ENCODE results near the gene ADCY2.

The ADCY2 gene

GRCh38 chr5:7492371-7492770 is 96.4 kb downstream of the ADCY2 start:
- TF ChIP-seq POLR2A (IDR thresholded peaks at IDR 0.05; ENCODE audit: low read length) = no peak
- no peak for TF ChIP-seq GATA1 (IDR thresholded peaks at IDR 0.05; ENCODE audit: low read depth, low read length)

DNA sequence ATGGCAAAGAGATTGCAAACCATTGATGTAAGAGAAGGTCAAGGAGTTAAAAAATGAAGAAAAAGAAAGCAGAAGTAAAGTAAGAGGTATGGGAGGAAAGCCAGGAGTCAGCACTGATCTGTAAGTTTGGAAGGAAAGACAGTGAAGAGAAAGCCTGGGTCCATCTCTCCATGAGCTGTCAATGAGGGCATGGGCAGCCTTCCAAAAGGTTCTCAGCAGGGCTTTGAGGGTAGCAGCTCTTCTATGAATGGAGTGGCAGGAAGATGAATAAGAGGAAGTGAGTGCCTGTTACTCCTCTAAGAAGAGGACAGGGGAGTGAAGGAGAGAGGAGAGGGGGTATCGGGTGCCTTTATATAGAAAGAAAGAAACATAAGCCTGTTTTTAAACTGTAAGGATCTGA is 97.1 kb downstream of the ADCY2 start:
- DNase-seq = no peak
- TF ChIP-seq GATA1 (IDR thresholded peaks at IDR 0.05; ENCODE audit: low read depth, low read length) = no peak
- TF ChIP-seq POLR2A (IDR thresholded peaks at IDR 0.05; ENCODE audit: low read length) = no peak

More at GRCh38 chr5:7492371-7492770, 96.4 kb downstream of the ADCY2 start:
- DNase-seq = no peak

DNA sequence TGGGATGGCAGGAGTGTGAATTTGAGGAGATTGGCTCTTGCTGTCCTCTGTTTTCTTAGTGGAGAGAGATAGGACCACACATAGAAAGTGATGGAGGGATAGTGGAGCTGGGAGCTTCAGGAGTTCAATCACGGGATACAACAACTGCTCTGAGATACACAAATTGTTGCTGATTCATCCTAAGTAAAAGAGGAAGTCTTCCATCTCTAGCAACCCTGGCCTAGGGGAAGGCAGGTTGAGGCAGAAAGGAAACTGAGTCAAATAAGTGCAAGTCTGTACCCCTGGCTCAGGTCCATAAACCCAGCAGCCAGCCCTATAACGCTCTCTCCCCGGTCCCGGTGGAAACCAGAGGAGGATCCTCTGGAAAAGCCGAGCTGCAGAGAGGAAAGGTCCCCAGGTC is 97.7 kb downstream of the ADCY2 start:
- TF ChIP-seq POLR2A (IDR thresholded peaks at IDR 0.05; ENCODE audit: low read length) = no peak
- TF ChIP-seq GATA1 (IDR thresholded peaks at IDR 0.05; ENCODE audit: low read depth, low read length) = no peak
- DNase-seq = no peak

DNA sequence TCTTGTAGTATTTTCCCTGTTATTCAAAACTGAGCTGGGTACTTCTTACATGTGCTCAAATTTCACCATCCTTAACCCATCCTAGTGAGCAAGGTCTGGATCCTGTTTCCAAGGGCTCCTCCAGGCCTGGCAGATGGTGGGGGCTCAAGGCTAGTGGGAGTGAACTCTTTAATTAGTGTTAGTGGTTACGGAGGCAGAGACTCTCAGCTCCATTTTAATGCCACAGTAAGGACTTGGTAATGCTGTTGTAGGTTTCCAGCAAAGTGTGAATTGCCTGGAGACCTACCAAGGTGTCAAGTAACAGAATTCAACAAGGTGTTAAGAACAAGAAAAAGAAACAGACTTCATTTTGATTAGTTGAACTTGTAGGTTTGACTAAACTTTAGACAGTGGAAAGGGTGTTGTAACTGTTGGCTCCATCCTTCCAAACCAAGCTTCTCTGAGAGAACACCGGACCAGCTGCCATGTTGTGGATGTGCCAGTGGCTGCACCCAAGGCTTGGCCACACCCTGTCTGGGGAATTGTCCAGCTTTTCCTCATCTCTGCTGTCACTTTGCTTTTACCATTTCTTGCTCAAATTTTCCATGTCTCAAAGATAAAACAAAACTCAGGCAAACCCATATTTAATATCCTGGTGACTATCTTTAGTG is 98.7 kb downstream of the ADCY2 start:
- DNase-seq = no peak
- TF ChIP-seq GATA1 (IDR thresholded peaks at IDR 0.05; ENCODE audit: low read depth, low read length) (no peak), POLR2A (IDR thresholded peaks at IDR 0.05; ENCODE audit: low read length) (no peak)

- DNase-seq = no peak
- TF ChIP-seq POLR2A (IDR thresholded peaks at IDR 0.05; ENCODE audit: low read length) = no peak
- no peak for TF ChIP-seq GATA1 (IDR thresholded peaks at IDR 0.05; ENCODE audit: low read depth, low read length)
Measured at GRCh38 chr5:7495131-7495517, 99.2 kb downstream of the ADCY2 start.

- DNase-seq = no peak
Measured at GRCh38 chr5:7500256-7500655, 104.3 kb downstream of the ADCY2 start.

GRCh38 chr5:7501061-7501460 is 105.1 kb downstream of the ADCY2 start:
- TF ChIP-seq GATA1 (IDR thresholded peaks at IDR 0.05; ENCODE audit: low read depth, low read length) = no peak
- no peak for DNase-seq

More at GRCh38 chr5:7500256-7500655, 104.3 kb downstream of the ADCY2 start:
- TF ChIP-seq GATA1 (IDR thresholded peaks at IDR 0.05; ENCODE audit: low read depth, low read length) = no peak
- no peak for TF ChIP-seq POLR2A (IDR thresholded peaks at IDR 0.05; ENCODE audit: low read length)

DNA sequence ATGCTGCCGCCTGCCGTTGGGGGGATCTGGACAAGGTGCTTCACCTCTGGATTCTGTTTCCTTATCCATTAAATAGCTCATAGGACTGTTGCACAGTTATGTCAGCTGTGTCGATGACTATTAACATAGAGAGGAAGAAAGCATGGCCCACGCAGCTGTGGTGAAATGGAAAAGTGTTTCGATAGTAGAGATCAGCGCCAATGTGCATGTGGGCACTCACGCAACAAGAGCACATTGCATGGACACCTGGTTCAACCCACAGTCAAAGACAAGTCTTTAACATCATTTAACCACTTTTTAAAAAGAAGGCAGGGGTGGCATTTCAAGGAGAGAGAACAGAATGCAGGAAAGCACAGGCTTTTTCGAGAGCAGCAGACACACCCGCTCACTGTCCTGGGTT is 107.6 kb downstream of the ADCY2 start:
- TF ChIP-seq GATA1 (IDR thresholded peaks at IDR 0.05; ENCODE audit: low read depth, low read length) (no peak), POLR2A (IDR thresholded peaks at IDR 0.05; ENCODE audit: low read length) (no peak)

DNA sequence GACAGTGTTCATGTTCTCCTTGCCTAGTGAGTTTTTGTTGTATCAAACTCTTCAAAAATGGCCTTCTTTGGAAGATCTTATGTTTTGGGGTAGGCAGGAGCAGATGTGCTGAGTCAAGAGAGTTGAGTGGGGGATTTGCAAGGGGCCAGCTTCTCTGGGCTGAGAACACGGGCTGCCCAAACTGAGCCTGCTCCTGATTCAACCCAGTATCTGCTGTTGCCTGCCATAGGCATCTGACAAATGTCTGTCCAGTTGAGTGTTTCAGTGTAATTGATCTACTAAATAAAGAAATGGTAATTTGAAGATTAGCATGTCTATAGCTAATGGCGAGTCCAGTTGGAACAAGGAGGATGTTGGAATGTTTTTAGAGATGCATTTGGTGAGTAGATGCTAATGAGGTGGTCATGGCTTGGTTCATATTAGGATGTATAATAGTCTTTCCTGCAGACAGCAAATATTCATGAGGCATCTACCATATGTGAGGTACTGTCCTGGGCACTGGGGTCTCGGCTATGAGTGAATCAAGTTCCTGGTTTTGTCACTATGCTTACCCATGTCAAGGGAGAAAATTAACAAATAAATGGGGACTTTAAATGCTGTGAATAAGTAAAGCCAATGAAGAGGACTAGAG is 119.5 kb downstream of the ADCY2 start:
- no peak for TF ChIP-seq GATA1 (IDR thresholded peaks at IDR 0.05; ENCODE audit: low read depth, low read length)
- no peak for TF ChIP-seq POLR2A (IDR thresholded peaks at IDR 0.05; ENCODE audit: low read length)
- no peak for DNase-seq

More for the DNA sequence above, 107.6 kb downstream of the ADCY2 start:
- DNase-seq = no peak

- no peak for TF ChIP-seq POLR2A (IDR thresholded peaks at IDR 0.05; ENCODE audit: low read length)
- TF ChIP-seq GATA1 (IDR thresholded peaks at IDR 0.05; ENCODE audit: low read depth, low read length) = no peak
- no peak for DNase-seq
Measured at GRCh38 chr5:7516253-7516652, 120.3 kb downstream of the ADCY2 start.

GRCh38 chr5:7517006-7517405 is 121.1 kb downstream of the ADCY2 start:
- DNase-seq = no peak
- no peak for TF ChIP-seq POLR2A (IDR thresholded peaks at IDR 0.05; ENCODE audit: low read length)
- TF ChIP-seq GATA1 (IDR thresholded peaks at IDR 0.05; ENCODE audit: low read depth, low read length) = no peak

GRCh38 chr5:7518947-7519560 is 123.1 kb downstream of the ADCY2 start:
- no peak for TF ChIP-seq POLR2A (IDR thresholded peaks at IDR 0.05; ENCODE audit: low read length)
- TF ChIP-seq GATA1 (IDR thresholded peaks at IDR 0.05; ENCODE audit: low read depth, low read length) = no peak
- DNase-seq = peak in 1 of 2 experiments; percentile 8

DNA sequence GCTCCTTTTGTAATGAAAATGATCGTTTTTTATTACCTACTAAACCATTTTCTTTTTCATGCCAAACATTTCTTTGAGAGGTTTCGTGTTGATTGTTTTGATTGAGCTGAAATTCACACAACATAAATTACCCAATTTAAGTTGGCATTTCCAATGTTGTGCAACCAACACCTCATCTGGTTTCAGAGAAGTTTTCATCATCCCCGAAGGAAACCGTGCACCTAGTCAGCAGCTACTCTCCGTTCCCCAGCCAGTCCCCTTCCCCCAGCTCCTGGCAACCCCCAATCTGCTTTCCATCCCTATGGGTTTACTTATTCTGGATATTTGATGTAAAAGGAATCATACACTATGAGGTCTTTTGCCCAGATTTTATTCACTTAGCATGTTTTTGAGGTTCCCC is 123.6 kb downstream of the ADCY2 start:
- no peak for DNase-seq
- TF ChIP-seq POLR2A (IDR thresholded peaks at IDR 0.05; ENCODE audit: low read length) (no peak), GATA1 (IDR thresholded peaks at IDR 0.05; ENCODE audit: low read depth, low read length) (no peak)

DNA sequence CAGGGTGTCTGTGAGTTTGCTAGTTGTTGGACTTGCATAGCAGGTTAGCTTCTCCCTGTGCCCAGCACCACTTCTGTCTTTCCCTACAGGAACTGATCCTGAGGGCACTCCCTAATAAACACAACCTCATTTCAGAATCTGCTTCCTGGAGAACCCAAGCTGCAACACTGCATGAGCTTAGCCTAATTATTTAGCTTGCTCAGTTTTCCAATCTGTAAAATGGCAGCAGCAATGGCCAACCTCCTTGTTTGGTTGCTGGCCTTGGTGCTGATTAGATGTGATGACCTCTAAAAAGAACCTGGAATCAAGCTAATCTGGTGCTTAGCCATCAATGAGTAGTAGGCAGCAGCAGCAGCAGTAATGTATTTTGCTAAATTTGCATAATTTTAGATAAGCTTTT is 133.9 kb downstream of the ADCY2 start:
- no peak for TF ChIP-seq GATA1 (IDR thresholded peaks at IDR 0.05; ENCODE audit: low read depth, low read length)
- no peak for TF ChIP-seq POLR2A (IDR thresholded peaks at IDR 0.05; ENCODE audit: low read length)
- no peak for DNase-seq

DNA sequence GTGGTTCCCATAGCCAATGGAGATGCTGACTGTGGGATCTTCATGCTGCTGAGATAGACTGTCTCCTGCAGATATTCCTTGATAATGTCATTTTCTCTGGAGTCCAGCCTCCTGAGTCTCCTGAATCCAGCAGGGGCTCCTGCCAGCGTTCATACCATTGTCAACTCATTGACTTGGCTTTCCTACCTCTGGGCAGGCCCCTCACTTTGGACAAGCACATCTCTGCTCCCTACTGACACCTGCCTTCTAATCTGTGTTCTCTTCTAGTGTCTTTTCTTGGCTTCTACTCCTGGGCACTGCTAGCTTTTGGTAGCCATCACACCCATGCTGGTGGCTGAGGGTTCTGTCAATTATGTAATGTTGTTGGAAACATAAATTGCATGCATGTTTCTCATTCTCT is 138.0 kb downstream of the ADCY2 start:
- TF ChIP-seq GATA1 (IDR thresholded peaks at IDR 0.05; ENCODE audit: low read depth, low read length) (no peak), POLR2A (IDR thresholded peaks at IDR 0.05; ENCODE audit: low read length) (no peak)
- DNase-seq = no peak
